ENCODE measurements around the gene DACH2.

DACH2 gene

DNA sequence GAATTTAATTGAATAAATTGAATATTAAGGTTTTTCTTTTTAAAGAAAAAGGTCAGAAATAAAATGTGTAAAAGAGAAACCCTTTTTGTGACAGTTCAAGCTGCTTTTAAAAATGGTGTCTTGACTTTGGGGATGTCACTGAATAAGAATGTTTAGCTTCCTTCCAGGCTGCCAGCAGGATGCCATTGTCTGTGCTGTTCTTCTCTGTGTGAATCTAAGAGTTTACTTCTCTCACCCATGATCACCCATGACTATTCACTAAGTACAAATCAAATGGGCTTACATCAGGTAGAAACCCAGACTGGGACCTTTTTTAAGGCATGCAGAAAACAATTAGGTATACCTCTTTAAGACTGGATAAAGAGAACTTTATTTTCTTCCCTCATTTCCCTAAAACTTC is 115.3 kb downstream of the DACH2 start:
- DNase-seq (ENCODE audit: low read depth, low spot score) = no peak
- H3K27ac ChIP-seq = no peak overlapping the region

DNA sequence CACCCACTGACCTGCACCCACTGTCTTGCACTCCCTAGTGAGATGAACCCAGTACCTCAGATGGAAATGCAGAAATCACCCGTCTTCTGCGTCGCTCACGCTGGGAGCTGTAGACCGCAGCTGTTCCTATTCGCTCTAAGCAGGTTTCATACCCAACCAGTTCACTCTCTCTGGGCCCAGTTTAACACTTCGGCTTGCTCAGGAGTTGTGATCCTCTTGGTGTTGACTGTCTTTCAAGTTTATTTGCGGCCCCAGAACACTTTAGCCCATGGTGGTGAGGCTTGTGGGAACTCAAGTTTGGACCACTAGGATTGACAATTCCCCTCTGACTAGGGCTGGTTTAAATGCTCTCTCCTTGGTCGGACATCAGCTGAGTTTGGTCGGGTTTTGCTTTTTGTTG is 147.0 kb downstream of the DACH2 start:
- DNase-seq (ENCODE audit: low read depth, low spot score) = no peak
- H3K27ac ChIP-seq = no peak overlapping the region

DNA sequence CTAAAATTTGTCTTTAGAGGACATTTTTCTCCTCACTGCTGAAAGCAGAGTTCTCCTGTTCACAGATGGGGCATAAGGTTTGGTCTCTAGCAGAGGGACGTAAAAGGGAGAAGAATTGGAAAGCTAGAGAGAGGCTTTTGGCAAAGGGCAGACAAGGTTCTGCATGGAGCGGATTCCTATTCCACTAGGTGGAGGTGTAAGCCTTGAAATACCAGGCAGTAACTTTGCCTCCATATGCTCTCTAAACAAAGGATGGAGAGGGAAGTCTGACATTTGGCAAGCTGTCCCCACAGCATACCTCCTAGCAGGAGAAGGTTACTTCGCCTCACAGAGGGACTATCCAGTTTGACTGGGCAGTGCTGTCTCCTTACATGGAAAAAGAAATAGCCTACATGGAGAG is 174.7 kb downstream of the DACH2 start:
- H3K27ac ChIP-seq = no peak overlapping the region
- no peak for DNase-seq (ENCODE audit: low read depth, low spot score)

DNA sequence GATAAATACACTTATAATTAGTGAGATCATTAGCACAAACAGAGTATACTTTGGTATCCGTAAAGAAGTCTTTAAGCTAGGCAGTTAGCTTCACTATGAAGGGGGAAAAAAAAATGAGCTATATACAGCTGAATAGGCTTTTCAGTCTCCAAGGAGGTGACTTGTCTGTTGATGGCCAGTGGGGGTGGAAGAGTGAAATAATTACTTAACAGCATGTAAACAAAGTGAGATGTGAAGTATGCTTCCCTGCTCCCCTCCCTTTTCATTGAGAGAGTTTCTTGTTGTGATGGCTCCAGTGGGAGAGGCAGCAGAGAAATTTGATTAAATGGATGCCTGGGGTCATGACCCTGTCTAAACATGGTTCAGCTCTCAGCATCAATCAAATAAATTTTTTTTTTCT is 180.9 kb downstream of the DACH2 start:
- DNase-seq (ENCODE audit: low read depth, low spot score) = no peak
- H3K27ac ChIP-seq = no peak overlapping the region

DNA sequence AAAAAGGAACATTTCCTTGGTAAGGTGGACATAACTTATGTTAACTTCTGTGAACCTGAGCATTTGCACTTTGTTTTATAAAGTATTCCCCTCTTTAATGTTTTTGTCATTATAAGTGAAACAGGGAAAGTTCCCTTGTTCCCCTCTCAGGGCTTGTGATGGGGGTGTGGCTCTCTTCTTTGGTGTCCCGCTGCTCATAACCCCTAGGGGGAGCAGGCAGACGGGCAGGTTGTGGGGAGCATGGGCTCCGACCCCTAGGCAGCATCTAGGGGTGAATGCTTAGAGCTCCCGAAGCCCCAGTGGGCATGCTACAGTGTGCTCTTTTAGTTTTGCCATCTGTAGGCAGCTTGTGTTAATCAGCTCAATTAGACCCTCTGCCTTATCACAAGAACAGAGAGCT is 200.4 kb downstream of the DACH2 start:
- DNase-seq (ENCODE audit: low read depth, low spot score) = no peak
- H3K27ac ChIP-seq = no peak overlapping the region

DNA sequence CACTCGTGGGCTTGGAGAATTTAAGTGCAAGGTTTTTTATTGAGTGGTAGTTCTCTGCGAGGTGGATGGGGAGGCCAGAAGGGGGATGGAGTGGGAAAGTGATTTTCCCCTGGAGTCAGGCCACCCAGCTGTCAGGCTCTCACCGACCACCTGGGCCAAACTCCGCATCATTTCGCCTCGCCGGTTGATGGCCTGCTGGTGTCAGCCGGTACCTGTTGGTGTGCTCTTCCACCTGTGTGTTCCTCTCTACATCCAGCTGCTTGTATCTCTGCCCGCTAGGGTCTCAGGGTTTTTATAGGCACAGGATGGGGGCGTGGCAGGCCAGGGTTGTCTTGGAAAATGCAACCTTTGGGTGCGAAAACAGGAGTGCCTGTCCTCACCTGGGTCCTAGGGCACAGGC is 200.9 kb downstream of the DACH2 start:
- H3K27ac ChIP-seq = no peak overlapping the region
- DNase-seq (ENCODE audit: low read depth, low spot score) = no peak

DNA sequence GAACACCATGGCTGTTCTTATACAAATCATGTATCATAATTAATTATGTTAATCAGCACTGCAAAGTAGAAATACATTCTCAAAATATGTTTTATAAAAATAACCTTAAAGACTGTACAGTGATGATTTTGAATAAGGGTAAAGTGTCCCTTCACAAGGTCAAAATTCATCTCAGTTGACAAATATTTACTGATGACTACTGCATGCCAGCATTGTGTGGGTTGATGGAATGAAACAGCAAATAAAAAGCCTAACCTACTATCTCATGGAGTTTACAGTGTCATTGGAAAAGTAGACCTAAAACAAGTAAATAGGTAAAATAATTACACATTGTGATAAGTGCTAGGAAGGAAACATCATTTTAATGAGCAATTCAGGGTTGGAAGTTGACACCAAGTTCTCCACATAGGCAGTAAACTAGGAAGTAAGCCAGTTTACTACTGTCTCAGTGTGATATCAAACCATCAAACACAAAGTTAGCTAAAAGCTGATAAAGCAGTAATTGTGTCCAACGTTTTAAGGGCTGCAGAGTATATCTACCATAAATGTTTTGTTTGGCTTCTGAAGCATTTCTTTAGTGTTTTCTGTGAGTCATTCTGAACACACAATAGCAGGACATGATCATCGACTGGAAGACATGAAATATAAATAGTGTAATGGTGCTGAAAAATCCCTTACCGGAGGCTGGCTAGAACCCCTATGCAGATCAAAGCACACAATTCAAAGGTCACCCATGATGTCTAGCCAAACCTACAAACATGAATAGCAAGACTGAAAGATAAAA is 221.8 kb downstream of the DACH2 start:
- no peak for DNase-seq (ENCODE audit: low read depth, low spot score)
- H3K27ac ChIP-seq = no peak overlapping the region

DNA sequence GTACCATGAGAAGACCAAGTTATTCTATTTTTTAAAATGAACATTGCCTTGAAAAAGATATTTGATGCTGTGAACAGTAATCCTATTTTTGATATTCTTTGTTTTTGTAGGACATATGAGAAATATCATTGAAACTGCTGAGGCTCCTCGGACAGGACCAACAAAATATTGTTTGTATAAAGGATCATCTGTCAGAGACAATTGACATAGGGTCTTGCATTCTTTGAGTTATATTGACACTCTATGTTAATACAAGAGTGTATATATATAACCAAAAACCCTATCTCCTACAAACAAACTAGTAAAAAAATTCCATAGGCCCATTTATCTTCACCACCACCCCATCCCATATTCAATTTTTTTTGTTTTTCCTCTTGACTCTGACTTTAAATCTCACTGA is 222.7 kb downstream of the DACH2 start:
- H3K27ac ChIP-seq = no peak overlapping the region
- DNase-seq (ENCODE audit: low read depth, low spot score) = no peak

DNA sequence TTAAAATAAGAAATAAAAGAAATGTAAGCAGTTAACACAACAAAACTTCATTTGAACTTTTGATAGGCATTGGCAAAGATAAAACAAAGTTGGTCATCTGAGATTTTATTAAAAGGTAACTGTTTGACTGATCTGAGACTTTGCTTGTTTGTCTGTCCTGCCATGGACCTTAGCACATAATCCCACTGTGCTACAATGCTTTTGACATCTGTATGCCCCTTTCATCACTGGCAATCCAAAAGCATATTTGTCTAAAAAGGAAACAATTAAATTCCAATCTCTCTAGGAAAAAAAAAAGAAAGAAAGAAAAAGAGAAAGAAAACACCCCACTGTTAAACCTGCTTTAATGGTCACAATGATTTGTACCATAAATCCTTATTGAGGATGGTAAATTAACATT is 231.0 kb downstream of the DACH2 start:
- no peak overlapping the region for H3K27ac ChIP-seq

DNA sequence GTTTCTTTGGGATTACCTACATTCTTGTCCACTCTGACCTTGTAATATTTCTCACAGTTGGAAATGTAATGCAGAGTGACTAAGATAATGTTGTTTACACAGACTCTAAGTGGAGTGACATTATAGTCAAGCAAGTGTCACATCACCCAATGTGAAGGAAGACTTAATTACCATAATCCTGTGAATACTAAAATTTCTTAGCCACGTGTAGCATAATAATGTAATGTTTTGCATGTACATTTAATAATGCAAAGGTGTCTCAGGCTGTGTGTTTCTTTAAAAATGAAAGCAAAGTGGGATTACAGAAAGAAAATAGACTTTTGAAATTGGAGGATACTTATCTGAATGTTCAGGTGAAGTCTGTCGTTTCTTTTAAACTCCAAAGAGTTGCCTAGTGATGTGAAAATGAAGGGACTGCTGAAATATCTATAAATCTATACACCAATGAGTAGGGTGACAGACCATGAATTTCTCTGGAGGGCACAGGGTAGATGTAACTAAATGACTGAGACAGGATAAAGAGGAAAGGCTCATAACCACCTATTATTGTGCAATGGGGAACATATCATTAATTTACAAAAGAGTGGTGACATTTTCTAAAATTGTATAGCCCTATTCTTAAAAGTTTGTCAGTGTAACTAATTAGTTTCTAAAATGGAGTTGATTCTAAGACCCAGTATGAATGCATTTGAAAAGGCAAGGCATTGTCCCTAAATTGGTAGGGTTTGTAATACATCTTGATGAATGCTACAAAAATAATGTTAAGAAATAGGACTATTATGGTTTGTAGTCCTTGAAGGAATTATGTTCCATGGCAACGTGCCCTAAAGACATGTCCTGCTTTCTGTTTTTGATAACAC is 235.7 kb downstream of the DACH2 start:
- no peak for DNase-seq (ENCODE audit: low read depth, low spot score)
- no peak overlapping the region for H3K27ac ChIP-seq

More for the DNA sequence above, 231.0 kb downstream of the DACH2 start:
- DNase-seq (ENCODE audit: low read depth, low spot score) = no peak

DNA sequence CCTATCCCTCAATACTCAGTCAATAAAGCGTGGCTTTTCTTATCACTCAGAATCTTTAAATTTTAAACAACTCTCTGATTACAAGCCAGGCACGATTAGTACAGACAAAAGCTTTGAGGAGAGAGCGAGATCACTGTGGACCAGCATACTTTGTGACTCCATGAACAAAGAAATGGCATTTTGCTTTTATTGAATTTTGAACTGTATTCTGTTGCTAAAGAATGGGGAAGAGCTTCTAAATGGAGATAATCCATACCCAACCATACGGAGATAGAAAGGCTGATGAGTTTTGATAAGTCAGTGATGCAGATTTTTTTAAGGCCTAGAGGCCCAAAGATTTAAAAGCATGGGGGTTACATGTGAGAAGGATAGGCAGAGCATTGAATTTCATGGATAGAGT is 259.1 kb downstream of the DACH2 start:
- no peak for DNase-seq (ENCODE audit: low read depth, low spot score)
- H3K27ac ChIP-seq = no peak overlapping the region

DNA sequence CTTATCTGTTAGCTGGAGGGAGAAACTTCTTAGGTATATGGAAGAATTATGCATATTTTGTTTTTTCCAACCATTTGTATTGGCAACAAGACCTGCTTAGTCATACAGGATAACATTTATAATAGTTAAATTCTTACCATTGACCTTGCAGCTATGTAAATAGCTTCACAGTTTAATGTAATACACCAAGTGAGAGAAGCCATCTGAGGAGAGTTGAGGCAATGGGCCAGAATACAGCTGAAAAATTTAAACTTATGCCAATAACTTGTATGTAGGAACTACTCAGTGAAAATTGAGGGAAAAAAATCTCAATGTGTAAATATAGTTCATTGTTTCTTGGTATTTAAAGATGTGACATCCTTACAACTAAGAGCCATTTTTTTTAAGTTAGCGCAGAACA is 273.5 kb downstream of the DACH2 start:
- DNase-seq (ENCODE audit: low read depth, low spot score) = no peak
- no peak overlapping the region for H3K27ac ChIP-seq

DNA sequence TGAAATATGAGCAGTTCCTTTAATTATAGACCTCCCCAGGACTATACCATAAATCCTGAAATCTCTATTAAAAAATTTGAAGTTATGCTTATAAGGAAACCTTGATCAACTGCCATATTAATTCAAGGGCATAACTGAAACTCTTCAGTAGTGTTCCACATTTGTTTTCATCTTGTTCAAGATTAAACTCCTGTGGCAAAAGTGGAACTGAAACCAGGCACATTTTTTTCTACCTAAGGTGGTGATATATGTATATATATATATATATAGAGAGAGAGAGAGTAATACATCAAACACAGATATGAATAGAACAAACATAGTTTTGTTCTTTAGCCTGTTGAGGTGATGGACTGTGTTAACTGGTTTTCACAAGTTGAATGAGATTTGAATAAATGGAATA is 287.9 kb downstream of the DACH2 start:
- no peak for DNase-seq (ENCODE audit: low read depth, low spot score)
- no peak overlapping the region for H3K27ac ChIP-seq

DNA sequence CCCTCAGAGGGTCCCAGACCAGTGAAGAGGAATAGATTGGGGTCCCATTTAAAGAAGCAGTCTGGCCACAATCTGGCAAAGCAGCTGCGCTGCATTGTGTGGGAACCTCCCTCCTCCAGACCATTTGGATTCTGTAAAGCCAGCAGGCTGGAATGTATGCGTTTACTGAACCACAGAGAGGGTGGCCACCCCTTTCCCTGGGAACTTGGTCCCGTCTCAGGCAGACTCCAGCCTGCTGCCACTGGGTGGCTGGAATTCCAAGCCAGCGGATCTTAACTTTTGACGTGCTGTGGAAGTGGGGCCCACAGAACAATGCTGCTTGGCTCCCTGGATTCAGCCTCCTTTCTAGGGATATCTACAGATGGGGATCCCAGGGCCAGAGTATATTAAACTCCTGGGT is 307.2 kb downstream of the DACH2 start:
- no peak overlapping the region for H3K27ac ChIP-seq
- no peak for DNase-seq (ENCODE audit: low read depth, low spot score)

DNA sequence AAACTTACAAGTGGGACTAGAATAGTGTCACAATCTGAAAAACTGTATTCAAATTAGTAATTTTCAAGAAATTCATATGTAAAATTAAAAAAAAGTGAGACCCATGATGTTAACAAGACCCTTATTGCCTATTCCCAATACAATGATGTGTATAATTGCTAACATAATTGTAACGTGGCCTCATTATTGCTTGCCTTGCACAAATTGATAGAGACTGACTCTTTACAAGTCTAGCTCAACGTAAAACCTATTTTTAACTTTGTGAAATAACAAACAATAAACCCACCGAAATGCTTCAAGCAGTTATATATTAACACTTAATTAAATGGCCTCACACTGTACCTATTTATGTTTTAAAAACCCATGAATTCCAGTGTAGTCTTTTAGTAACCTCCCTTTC is 312.5 kb downstream of the DACH2 start:
- no peak for DNase-seq (ENCODE audit: low read depth, low spot score)
- no peak overlapping the region for H3K27ac ChIP-seq

DNA sequence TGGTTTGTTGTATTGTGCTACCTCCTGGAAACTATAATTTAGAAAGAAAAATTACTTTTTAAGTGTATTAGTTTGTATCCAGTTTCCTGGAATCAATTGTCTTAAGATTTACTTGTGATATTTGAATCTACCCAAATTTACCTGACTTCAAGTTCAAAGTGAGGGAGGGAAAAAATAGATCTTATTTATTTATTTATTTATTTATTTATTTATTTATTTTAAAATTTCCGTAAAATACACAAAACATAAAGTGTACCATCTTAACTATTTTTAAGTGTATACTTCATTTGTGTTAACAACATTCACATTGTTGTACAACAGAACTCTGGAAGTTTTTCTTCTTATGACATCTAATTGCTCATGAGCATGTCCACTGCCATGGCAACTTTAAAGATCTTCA is 356.0 kb downstream of the DACH2 start:
- no peak for DNase-seq (ENCODE audit: low read depth, low spot score)
- H3K27ac ChIP-seq = no peak overlapping the region

DNA sequence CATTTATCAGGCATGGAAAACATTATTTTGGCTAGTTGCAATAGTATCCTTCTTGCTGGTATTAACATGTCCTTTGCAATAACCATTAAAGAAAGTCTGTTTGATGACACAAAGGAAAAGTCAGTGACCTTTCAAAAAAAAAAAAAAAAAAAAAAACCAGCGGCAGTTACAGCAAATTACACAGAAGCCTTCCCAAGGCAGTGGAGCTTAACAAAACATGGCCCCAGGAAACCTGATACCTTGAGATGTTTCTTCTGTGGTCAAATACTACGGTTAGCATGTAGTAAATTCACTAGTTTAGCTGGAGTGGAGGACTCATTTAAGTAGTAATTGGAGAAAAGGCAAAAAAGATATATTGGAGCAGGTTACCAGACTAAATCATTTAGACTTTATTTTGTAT is 359.1 kb downstream of the DACH2 start:
- H3K27ac ChIP-seq = no peak overlapping the region
- DNase-seq (ENCODE audit: low read depth, low spot score) = no peak

DNA sequence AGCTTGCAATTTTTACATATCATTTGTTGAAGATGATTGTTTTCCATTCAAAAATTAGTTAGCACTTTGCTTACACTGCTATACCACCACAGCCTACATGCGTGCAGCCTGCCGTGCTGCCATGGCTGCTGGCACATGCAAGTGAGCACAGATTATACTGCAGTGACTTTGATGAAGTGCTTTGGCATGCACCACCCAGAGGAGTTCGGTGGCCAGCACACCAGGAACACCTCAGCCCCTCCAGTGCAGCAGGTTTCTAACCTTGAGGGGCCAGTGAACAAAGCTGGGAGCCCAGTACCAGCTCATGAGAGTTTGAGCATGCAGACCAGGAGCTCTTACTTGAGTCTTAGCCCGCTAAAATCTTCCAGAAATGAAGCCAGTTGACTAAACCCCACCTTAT is 431.5 kb downstream of the DACH2 start:
- no peak for DNase-seq (ENCODE audit: low read depth, low spot score)
- no peak overlapping the region for H3K27ac ChIP-seq

DNA sequence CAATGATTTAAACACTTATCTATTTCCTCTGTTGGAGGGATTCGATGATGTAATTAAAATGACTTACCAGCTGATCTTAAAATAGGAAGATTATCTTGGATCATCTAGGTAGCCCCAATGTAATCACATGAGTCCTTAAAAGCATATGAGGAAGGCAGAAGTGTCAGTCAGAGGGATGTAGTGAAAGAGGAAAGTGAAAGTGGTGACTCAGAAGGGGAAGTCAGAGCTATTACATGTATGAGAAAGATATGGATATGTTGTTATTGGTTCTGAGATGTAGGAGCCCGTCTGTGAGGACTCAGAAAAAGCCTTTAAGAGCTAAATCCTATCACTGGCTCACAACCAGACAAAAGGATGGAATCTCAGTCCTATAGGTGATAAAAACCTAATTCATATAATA is 456.4 kb downstream of the DACH2 start:
- no peak for DNase-seq (ENCODE audit: low read depth, low spot score)
- H3K27ac ChIP-seq = no peak overlapping the region

DNA sequence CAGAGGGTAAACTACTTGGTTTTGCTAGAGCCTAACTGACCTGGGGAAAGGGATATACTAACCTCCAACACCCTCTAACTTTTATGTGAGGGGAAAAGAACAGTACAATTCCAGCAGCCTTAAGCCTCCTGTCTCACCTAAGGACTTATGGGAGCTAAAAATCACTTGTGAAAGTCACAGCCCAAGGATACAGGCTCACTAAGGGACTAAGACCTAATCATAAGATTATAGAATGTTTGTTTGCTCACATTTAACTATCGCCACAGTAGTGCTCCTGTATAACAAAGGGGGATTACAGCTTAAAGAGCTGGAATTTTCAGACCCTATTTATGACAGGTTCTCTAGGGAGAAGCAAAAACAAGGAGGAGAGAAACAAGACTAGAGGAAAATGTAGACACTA is 548.7 kb downstream of the DACH2 start:
- no peak overlapping the region for H3K27ac ChIP-seq
- no peak for DNase-seq (ENCODE audit: low read depth, low spot score)

DNA sequence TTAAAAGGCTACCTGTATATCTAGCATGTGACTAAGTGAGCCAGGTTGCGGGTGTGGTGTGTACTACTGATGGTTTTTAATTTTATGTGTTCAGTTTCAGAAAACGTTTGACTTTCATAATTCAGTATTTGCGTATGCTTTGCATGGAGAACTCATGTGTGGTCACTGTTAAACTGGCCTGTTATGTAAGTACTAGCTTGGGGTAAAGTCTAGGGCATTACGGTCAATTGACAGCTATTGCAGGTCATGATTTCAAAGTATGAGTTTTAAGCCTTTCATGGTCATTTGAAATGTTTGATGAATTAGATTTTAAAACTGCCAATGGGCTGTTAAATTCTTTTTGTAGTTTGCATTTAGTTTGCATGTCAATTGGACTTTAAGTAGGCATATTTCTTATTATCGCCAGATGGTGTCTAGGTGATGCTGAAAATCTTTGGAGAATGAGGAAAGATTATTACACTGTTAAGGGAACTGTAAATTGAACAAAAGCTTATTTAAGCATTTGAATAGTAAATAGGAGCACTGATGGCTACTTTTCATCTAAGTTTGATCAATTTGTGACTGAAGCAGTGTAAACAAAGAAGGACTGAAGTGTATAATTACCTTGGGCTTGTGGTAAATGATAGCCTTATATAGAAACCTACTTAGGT is 563.4 kb downstream of the DACH2 start:
- H3K27ac ChIP-seq = no peak overlapping the region
- DNase-seq (ENCODE audit: low read depth, low spot score) = no peak

All from epithelial cell of prostate (primary cell).